DMS79 treated with DMSO at 0.1 percent for 48 hours (cell line): Measurements from ENCODE around the gene PTCSC3.
"Not testable (repeated sequence)": the region's sequence is repeated elsewhere in the genome, so short reads cannot be mapped to it uniquely, and the experiment has no call there.

Source experiments
- DNase-seq: peaks from one replicate; lab custom pipeline; 2025; lab: John Stamatoyannopoulos, UW

PTCSC3 gene

GRCh38 chr14:36173161-36173560 is 3.4 kb downstream of the PTCSC3 start:
- DNase-seq, result no peak

- no peak for DNase-seq
These were observed 4.9 kb downstream of the PTCSC3 start for GRCh38 chr14:36171607-36172006.

GRCh38 chr14:36167431-36167830 is 9.1 kb downstream of the PTCSC3 start:
- DNase-seq, result no peak

GRCh38 chr14:36163451-36163850 is 13.1 kb downstream of the PTCSC3 start:
- DNase-seq, result no peak

- no peak for DNase-seq
These were observed 14.3 kb downstream of the PTCSC3 start for GRCh38 chr14:36162267-36162666.

GRCh38 chr14:36161776-36162175 is 14.7 kb downstream of the PTCSC3 start:
- DNase-seq, result no peak

- DNase-seq, result no peak
These were observed 25.2 kb downstream of the PTCSC3 start for GRCh38 chr14:36151335-36151734.

- no peak for DNase-seq
These were observed 42.5 kb downstream of the PTCSC3 start for GRCh38 chr14:36134038-36134437.

- DNase-seq, result no peak
These were observed 43.7 kb downstream of the PTCSC3 start for GRCh38 chr14:36132826-36133225.

- no peak for DNase-seq
These were observed 46.3 kb downstream of the PTCSC3 start for GRCh38 chr14:36130186-36130585.

- DNase-seq, result no peak
These were observed 47.3 kb downstream of the PTCSC3 start for GRCh38 chr14:36129181-36129580.

- DNase-seq, result peak; percentile 55
These were observed 63.2 kb downstream of the PTCSC3 start for GRCh38 chr14:36113341-36113740.

GRCh38 chr14:36111822-36112583 is 64.5 kb downstream of the PTCSC3 start:
- peak; percentile 85 for DNase-seq

- peak; percentile 85 for DNase-seq
These were observed 71.1 kb downstream of the PTCSC3 start for GRCh38 chr14:36105401-36105800.

- not testable (repeated sequence) for DNase-seq
These were observed 72.3 kb downstream of the PTCSC3 start for GRCh38 chr14:36104258-36104657.

GRCh38 chr14:36099619-36100018 is 76.9 kb downstream of the PTCSC3 start:
- no peak for DNase-seq

GRCh38 chr14:36097356-36097755 is 79.2 kb downstream of the PTCSC3 start:
- DNase-seq, result no peak

GRCh38 chr14:36096090-36096489 is 80.4 kb downstream of the PTCSC3 start:
- DNase-seq, result no peak

- peak; percentile 96 for DNase-seq
These were observed 81.6 kb downstream of the PTCSC3 start for GRCh38 chr14:36094963-36095362.

GRCh38 chr14:36091096-36091495 is 85.4 kb downstream of the PTCSC3 start:
- DNase-seq, result peak; percentile 67

GRCh38 chr14:36087411-36087810 is 89.1 kb downstream of the PTCSC3 start:
- DNase-seq, result no peak

GRCh38 chr14:36086629-36087395 is 89.7 kb downstream of the PTCSC3 start:
- DNase-seq, result no peak

GRCh38 chr14:36085861-36086260 is 90.7 kb downstream of the PTCSC3 start:
- no peak for DNase-seq
